Stimulated activated CD4-positive, alpha-beta T cell treated with anti-CD3 and anti-CD28 coated beads, Interleukin-1b, Interleukin-23, amount 100 ng/mL, for 1 hour (primary cell): ENCODE results near the gene SYT2.
"Not testable (repeated sequence)": the region's sequence is repeated elsewhere in the genome, so short reads cannot be mapped to it uniquely, and the experiment has no call there.

Experiments used
- DNase-seq, 2 donors: peaks; one replicate each; pipeline ENCODE4 v3.0.0-alpha.2; 2020; ENCODE audit warnings: low read depth in 2 of 2

SYT2 gene

DNA sequence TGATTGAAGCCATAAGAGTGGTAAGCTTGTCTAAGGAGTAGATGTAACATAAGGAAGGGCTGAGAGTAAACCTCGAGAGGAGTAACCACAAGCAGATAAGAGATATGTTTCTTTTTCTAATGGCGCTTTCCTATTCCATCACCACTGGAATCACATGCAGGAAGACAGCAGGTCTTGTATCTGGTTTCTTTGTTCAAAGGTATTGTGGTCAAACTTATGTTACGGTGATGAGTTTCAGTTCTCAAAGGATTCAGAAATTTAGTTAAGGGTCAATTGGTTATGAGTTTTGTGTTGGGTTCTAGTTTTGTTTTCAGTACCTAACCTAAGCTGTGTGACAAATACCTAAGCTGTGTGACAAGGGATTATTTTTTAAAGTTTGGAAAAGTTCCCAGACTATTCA lies 163.5 kb downstream of the SYT2 start:
- not testable (repeated sequence) for DNase-seq

DNA sequence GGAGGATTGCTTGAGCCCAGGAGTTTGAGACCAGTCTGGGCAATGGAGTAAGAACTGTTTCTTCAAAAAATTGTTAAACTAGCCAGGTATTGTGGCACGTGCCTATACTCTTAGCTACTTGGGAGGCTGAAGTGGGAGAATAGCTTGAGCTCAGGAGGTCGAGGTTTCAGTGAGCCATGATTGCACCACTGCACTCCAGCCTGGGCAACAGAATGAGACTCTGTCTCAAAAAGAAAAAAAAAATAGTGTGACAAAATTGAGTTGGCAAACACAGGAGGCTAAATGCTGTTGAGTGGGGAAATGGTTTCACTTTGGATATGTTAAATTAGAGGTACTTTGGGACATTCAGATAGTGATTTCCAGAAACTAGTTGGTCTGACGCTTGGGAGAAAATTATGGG lies 163.9 kb downstream of the SYT2 start:
- not testable (repeated sequence) for DNase-seq

DNA sequence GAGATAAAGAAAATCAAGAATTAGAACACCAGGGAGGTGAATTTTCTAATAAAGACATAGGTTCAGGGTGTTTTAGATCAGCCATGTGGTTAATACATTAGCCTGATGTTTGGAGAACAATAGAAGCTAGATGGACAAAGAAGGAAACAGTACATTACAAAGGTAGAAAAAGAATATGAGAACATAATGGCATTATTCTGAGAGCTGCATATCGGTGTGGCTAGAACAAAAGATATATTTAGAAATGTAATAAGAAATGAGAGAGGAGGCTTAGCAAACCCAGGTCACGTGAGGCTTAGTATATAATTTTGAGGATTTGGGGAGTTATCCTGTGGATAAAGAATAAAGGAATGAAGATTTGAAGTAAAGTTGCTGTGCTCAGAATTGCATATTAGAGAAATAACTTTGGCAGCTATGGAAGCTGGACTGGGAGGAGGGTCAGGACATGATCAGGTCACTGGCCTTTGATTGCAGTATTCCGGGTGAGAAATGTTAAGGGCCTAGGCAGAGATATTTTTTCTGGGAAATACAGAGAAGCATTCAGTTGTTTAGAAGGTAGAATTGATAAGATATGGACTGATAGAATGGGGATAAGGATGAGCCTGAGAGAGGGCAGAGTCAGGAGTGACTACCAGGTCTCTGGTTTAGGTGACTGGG lies 164.5 kb downstream of the SYT2 start:
- not testable (repeated sequence) for DNase-seq

DNA sequence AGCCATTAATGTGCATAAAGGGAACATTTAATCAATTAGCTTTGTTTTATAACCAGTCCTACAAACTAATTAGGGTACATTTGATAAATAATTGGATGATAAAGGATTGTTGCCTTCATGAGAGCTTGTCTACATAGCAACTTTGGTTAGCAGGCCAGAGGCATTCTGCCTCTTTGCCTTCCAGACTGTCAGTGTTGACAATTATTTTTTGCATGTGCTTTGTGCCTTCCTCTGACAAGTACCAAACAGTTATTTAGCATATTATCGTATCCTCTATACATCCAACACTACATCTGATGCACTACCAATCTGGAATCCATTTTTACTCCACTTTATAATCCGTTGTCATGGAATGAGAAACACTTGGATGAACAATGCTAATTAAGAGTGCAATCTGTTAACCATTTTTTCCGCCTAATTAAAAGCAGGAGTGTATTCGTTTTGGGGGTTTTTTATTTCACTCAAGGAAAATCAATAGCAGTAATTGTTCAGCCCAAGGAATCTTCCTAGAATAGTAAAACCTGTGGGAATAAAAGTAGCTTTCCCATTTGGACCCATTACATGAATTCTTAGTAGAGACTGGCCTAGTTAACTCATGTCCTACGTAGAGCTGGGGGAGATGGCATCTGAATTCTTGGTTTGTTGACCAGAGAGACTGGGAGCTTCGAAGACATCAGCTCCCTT lies 165.3 kb downstream of the SYT2 start:
- DNase-seq = not testable (repeated sequence)

DNA sequence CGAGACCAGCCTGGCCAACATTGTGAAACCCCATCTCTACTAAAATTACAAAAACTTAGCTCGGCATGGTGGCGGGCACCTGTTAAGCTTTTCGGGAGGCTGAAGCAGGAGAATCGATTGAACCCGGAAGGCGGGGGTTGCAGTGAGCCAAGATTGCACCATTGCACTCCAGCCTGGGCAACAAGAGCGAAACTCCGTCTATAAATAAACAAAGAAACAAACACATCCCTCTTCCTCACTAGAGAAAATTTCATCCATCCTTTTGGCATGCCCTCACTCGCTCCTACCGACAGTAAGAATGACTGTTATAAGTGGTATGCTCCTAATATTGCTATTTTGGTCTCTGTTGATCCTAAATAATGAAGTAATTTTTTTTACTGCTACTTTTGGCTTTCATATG lies 166.7 kb downstream of the SYT2 start:
- DNase-seq = not testable (repeated sequence)

DNA sequence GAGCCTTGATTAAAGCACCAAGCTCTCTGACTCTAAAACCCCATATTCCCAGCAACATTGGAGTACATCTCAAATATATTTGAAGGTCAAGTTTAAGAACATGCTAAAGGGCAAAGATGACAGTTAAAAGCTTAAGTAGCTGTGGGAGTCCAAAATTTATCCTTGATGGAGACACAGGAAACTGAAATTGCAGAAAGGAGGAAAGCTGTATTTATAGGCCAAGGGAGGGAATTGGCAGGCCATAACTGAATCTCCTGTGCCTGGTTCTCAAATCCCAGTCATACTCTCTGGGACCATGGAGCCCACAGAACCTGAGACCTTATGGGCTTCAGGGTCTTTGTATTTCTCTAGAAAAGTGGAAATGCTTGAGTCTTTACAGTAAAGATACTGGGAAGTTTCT lies 167.8 kb downstream of the SYT2 start:
- DNase-seq = not testable (repeated sequence)

DNA sequence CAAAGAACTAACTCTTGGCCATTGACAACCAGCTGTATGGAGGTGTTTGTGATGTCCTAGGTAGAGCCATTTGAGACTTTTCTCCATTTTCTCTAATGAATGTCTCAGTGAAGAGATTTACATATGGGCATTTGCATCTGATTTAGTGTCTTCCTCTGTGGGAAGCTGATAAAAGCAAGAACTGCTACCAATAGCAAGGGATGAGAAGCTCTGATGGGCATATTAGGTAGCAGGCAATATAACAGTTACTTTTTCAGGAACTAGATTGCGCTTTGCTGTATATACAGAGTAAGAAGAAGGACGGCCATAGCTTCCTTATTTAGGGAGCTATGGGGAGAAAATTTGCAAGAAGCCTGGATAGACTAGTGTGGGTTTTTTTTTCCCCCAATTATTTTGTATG lies 169.4 kb downstream of the SYT2 start:
- DNase-seq = not testable (repeated sequence)
